Measurements from ENCODE around the gene PAPOLA.
A peak's percentile ranks its signal among the peaks of the same experiment; 100 is the strongest.
"Not testable (repeated sequence)": the region's sequence is repeated elsewhere in the genome, so short reads cannot be mapped to it uniquely, and the experiment has no call there.

Gene PAPOLA

DNA sequence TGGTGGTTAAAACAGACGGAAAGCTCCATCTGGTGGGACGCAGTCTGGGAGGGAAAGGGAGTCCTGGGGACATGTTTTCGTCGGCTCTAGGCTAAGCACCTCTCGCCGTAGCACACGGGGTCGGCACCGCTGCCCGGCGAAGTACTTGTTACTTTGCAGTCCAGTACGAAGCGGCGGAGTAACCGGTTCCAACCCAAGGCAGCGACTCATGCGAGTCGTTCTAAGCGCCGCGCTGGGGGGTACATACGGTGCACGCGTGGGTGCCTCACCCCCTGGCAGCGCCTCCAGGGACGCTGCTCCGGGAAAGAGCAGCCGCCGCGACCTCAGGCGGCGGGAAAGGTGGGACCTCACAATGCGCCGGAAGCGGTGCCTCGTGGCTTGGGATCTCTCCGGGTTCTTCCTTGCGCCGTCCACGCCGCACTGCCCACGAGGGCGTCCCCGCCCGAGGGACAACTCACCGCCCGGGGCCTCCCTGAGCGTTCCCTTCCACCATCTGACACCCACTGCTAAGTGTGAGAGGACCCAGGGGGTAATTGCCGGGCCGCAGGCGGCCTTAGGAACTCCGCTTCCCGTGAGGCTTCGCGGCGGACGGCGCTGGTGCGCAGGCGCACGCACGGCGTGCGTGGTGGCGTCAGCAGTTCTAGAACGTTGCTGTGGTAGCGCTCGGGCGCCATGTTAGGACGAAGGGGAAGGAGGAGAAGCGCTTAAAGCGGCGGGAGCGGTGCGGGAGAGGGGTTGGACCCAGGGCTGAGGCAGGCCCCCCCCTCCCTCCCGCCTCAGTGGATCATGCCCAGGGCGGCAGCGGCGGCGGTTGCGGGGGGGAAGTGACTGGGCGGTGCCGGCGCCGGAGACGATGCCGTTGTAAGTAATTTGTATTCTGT lies at the start of gene PAPOLA:
Gene PAPOLA (plus strand): TSS at position 643 of the 881 bp plus-strand sequence. CDS start 211 bp downstream, at position 854.
- peak; percentile 67 to 98 (median 92) for DNase-seq

DNA sequence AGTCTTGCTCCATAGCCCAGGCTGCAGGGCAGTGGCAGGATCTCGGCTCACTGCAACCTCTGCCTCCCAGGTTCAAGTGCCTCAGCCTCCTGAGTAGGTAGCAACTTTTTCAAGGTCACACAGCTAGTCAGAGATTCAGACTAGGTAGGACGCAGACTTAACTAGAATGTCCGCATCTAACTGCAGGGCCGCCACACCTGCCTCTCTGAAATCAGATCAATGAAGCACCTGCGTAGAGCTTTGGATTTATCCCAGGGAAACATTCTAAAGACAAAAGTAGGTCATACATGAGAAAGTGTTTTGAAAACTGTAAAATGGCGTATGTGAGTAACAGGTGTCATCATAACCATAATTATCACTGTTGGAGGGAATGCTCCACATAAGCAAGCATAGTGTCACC lies 49.5 kb upstream of the PAPOLA start:
- no peak for DNase-seq

DNA sequence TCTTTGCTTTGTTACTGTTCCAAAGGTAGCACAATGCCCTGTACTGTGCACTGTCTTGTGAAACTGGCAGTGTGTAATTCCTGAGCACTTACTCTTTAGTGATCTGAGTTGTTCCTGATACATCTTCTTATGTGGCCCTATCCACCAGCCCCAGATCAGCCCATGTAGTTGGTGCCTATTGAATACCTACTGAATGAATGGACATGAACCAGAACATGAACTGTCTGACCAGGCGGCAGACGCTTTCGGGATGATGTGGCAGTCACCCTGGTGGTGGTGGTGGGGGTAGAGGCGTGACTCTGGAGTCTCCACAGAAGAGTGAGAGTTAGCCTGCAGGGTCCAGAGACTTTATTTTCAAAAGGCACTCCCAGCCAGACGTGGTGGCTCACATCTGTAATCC lies 46.6 kb upstream of the PAPOLA start:
- no peak for DNase-seq

GRCh38 chr14:96459851-96460250 lies 42.3 kb upstream of the PAPOLA start:
- no peak for DNase-seq

DNA sequence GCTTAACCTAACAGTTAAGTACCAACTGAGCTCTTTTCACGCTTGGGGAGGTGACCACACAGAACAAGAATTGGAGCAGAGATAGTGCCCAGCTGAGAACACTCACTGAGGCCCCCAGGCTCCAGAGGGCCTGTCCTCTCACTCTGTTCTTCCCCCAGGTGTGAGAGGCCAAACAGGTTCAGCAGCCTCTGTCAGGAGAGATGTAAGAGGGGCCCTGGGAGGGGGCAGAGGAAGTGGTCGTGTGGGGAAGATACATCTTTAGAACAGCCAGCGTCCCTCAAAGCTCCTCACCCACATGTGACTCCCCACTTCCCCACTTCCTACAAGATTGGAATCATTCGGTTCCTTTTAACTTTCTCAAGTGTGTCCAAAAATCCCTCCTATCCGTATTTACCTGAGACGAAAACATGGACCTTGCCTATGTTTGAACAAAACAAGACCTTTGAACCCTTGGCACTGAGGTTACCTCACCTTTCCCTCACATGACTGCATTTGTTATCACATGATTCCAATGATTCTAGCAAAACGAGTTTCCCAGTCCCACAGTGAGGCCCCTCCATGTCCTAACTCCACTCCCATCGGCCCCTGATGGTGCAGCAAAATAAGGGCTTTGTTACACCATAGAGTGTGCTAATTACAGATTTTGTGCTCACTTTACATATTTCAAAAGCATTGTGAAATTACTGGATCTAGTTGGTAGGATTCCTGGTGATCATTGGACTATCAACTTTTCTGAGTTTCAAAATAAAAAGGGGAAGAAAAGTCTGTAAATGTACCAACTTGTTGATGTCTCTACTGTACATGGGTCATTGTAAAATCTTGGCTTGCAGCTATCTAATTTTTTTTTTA lies 40.0 kb upstream of the PAPOLA start:
- DNase-seq = no peak

GRCh38 chr14:96464136-96464535 lies 38.0 kb upstream of the PAPOLA start:
- DNase-seq = no peak

GRCh38 chr14:96466918-96467317 lies 35.3 kb upstream of the PAPOLA start:
- DNase-seq = no peak

DNA sequence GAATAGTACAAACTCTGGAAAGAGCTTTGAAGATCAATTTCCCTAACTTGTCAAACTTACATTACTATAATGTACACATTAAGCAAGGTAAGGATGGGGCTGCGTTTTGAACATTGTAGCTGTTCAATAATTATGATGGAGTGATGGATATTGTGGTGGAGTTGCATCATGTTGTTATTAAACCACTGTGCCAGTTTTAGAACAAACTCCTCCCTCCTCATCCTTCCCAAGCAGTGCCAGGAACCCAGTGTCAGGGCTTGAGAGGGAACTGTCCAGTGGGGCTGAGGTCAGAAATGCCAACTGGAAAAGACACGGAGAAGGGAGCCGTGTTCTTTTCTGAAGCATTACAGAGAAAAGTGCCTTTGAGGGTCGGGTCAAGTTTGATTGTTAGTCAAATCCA lies 31.9 kb upstream of the PAPOLA start:
- no peak for DNase-seq

DNA sequence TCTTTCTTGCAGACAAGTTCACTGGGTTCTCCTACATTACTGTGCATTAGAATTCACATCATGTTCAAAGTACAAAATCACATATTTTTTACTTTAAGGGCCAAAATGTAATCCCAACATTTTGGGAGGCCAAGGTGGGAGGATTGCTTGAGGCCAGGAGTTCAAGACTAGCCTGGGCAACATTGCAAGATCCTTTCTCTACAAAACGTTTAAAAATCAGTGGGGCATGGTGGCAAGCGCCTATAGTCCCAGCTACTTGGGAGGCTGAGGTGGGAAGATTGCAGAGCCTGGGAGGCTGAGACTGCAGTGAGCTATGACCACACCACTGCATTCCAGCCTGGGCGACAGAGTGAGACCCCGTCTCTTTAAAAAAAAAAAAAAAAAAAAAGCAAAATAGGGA lies 31.2 kb upstream of the PAPOLA start:
- not testable (repeated sequence) for DNase-seq

- no peak for DNase-seq
Measured at GRCh38 chr14:96478119-96478518, 24.1 kb upstream of the PAPOLA start.

DNA sequence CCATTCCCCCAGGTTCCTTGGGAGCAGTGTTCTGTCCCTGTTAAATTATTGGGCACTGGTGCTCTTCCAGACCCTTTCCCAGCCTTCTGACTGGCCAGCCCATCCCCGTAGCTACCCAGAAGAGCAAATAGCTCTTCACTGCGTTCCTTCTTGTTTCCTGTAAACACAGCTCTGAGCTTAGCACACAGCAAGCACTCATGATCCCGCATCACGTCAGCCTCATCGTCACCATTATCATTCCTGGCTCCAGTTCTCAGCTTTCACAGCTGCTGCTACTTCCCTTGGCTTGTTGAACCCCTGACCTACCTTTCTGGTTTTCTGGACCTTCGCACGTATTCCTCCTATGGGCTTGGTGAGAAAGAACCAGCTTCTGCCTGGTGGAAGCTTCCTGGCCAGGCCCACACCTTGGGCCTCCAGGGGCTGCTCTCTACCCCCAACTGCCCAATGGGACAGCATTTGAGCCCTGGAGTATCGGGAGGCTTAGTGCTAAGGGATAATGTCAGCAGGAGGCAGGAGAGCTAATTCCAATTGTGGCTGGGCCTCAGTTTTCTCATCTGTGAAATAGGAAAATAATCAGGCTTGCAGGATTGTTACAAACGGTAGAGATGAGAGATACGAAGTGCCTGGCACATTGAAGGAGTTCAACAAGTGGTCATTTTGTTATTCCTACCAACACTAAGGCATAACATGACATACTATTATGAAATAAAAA lies 22.6 kb upstream of the PAPOLA start:
- DNase-seq = no peak

GRCh38 chr14:96481731-96482314 lies 20.4 kb upstream of the PAPOLA start:
- DNase-seq = no peak

DNA sequence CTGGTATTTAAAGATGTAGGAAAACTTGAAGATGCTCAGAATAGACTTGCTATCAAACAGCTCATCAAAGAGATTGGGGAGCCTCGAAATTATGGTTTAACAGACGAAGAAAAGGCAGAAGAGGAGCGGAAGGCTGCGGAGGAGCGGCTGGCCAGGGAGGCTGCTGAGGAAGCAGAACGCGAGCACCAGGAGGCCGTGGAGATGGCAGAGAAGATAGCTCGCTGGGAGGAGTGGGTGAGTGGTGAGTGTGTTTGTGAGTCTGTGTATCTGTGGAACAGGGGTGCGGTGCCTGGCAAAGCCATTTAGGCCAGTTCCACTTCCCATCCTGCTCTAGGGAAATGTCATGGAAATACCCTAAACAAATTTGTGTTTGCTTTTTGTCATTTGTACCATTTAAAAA lies 19.2 kb upstream of the PAPOLA start:
- DNase-seq = no peak

GRCh38 chr14:96484399-96484798 lies 17.8 kb upstream of the PAPOLA start:
- DNase-seq = no peak

- DNase-seq = no peak
Measured at GRCh38 chr14:96486705-96487104, 15.5 kb upstream of the PAPOLA start.

DNA sequence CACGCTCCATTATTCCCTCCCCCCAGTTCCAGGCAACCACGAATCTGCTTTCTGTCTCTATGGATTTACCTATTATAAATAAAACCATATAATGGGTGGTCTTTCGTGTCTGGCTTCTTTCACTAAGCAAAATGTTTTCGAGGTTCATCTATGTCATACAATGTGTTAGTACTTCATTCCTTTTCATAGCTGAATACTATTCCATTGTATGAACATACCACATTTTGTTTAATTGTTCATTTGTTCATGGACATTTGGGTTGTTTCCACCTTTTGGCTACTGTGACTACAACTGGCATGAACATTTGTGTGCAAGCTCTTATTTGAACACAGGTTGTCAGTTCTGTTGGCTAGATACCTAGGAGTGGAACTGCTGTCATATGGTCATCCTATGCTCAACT lies 12.9 kb upstream of the PAPOLA start:
- no peak for DNase-seq

DNA sequence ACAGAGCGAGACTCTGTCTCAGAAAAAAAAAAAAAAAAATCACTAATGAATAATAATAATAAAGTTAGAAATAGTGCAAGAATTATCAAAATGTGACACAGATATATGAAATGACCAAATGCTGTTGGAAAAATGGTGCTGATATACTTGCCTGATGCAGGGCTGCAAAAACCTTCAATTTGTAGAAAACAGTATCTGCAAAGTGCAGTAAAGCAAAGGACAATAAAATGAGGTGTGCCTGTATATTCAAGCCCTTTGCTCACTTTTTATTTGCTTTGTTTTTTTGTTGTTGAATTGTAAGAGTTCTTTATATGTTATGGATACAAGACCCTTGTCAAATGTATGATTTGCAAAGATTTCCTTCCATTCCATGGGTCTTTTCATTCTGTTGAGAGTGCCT lies 9.0 kb upstream of the PAPOLA start:
- DNase-seq = no peak

DNA sequence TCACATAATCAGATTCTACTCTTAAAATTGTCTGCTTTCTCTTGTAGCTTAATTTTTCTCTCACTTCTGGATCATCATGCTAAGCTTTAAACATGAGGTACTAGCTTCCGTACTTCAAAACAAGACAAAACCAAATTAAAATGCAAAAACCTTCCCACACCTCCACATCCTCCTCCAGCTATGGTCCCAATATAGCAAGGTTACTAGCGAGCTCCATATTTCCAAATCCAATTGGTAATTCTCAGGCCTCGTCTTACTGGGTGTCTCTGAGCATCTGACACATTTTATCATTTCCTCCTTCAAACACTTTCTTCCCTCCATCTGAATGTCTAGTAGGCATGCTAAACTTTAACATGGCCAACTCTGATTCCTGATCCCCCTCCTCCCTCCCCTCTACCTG lies 7.9 kb upstream of the PAPOLA start:
- no peak for DNase-seq

DNA sequence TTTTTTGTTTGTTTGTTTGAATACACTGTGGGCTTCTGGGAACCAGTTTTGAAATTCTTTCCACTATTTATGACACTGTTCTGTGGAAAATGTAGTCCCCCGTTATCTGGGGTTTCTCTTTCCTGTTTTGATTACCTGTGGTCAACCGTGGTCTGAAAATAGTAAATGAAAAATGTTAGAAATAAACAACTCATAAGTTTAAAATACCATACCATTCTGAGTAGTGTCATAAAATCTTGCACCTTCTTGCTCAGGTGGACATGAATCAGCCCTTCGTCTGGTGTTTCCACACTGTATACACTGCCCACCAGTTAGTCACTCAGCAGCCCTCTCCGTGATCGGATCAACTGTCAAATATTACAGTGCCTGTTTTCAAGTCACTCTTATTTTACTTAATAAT lies 5.1 kb upstream of the PAPOLA start:
- DNase-seq = no peak

DNA sequence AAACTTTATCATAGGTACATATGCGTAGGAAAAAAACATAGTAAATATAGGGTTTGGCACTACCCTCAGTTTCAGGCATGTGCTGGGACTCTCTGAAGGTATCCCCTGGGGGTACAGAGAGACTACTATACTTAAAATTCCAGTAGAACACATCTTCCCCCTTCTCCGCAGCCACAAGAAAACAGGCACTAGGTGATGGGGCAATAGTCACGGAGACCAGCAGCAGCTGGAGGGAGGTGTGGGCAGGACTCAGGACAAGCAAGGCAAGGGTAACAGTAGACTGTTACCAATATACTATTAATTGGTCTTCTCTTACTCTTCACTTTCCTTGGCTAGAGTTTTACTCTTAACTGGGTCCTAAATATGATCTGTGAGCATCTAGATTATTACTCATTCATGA lies 4.6 kb upstream of the PAPOLA start:
- DNase-seq = no peak

- peak in 1 of 56 donors; percentile 18 for DNase-seq
Measured at GRCh38 chr14:96501217-96501739, 904 bp upstream of the PAPOLA start.
